IMR-90 (cell line): ENCODE results near the gene ZFAND5. TPM values are rescaled to one million over a fixed set of nuclear protein-coding genes. Genes with fewer than 3 reads are reported as not detected.

Source experiments
- ATAC-seq: fragments of 200-7000 bp; cut with Tn5 transposase; 2 replicates; pipeline ENCODE4 v1.9.1; 2020; ENCODE audit warnings: low read depth, mild to moderate bottlenecking, moderate library complexity
- BruUV-seq: library from RNA; stranded (reverse); fragments of 400-500 nt; replicated peaks from 2 replicates; lab custom pipeline; 2021; lab: Mats Ljungman, UMichigan
- CTCF ChIA-PET: fragments of 300-600 bp; formaldehyde crosslinking; extraction: SDS; loops from one replicate; lab custom pipeline; 2021; ENCODE audit warnings: antibody characterized with exemption; lab: Yijun Ruan, JAX
- POLR2A ChIA-PET: fragments of 300-600 bp; sonication (Branson Sonifier 250); formaldehyde crosslinking; loops from one replicate; lab custom pipeline; 2022; ENCODE audit warnings: antibody characterized with exemption; ENCODE audit not compliant: unreplicated experiment; lab: Charles Lee
- DNase-seq: peaks from one replicate; pipeline ENCODE4 v3.0.0; 2013
- H2AFZ ChIP-seq: replicated peaks from 2 replicates; pipeline ENCODE3; 2013; ENCODE audit warnings: low read length, mild to moderate bottlenecking; ENCODE audit not compliant: poor library complexity
- H2AK5ac ChIP-seq: 2 replicates; pipeline ENCODE4 v1.6.1; 2013; ENCODE audit warnings: low read depth, low read length, inconsistent platforms
- H2AK9ac ChIP-seq: replicated peaks from 2 replicates; pipeline ENCODE3; 2013; ENCODE audit warnings: mild to moderate bottlenecking, low read depth, low read length, moderate library complexity; ENCODE audit not compliant: poor library complexity
- H2BK120ac ChIP-seq: 2 replicates; pipeline ENCODE4 v1.6.1; 2013; ENCODE audit warnings: low read depth, low read length, inconsistent platforms
- H2BK15ac ChIP-seq: 3 replicates; pipeline ENCODE4 v1.6.1; 2013; ENCODE audit warnings: low read depth, low read length, inconsistent platforms
- H2BK20ac ChIP-seq: 2 replicates; pipeline ENCODE4 v1.6.1; 2013; ENCODE audit warnings: low read depth, mild to moderate bottlenecking, inconsistent platforms, low read length, moderate library complexity
- H2BK5ac ChIP-seq: 2 replicates; pipeline ENCODE4 v1.6.1; 2013; ENCODE audit warnings: mild to moderate bottlenecking, low read depth, low read length, inconsistent platforms; ENCODE audit not compliant: poor library complexity, severe bottlenecking
- H3K14ac ChIP-seq: replicated peaks from 2 replicates; pipeline ENCODE4 v1.6.1; 2013; ENCODE audit warnings: low read depth, low read length, inconsistent platforms
- H3K18ac ChIP-seq: 2 replicates; pipeline ENCODE4 v1.6.1; 2013; ENCODE audit warnings: low read depth, low read length, control low read depth
- H3K23ac ChIP-seq: 2 replicates; pipeline ENCODE4 v1.6.1; 2013; ENCODE audit warnings: low read depth, low read length, inconsistent platforms
- H3K27ac ChIP-seq: 2 replicates; pipeline ENCODE4 v1.5.1; 2013; ENCODE audit warnings: mild to moderate bottlenecking, control low read depth, low read length; ENCODE audit not compliant: insufficient read depth
- H3K27me3 ChIP-seq: 2 replicates; pipeline ENCODE4 v1.6.1; 2013; ENCODE audit warnings: low read length; ENCODE audit not compliant: control insufficient read depth, insufficient read depth
- H3K36me3 ChIP-seq: 2 replicates; pipeline ENCODE4 v1.6.1; 2013; ENCODE audit warnings: low read length, mixed read lengths; ENCODE audit not compliant: control insufficient read depth, insufficient read depth
- H3K4ac ChIP-seq: 2 replicates; pipeline ENCODE4 v1.6.1; 2013; ENCODE audit warnings: low read depth, low read length, inconsistent platforms
- H3K4me1 ChIP-seq: 2 replicates; pipeline ENCODE4 v1.6.1; 2013; ENCODE audit warnings: low read length, mixed read lengths; ENCODE audit not compliant: control insufficient read depth, insufficient read depth
- H3K4me2 ChIP-seq: 2 replicates; pipeline ENCODE4 v1.6.1; 2013; ENCODE audit warnings: low read depth, mild to moderate bottlenecking, control low read depth, low read length, moderate library complexity
- H3K4me3 ChIP-seq: 2 replicates; pipeline ENCODE4 v1.5.1; 2013; ENCODE audit warnings: low read depth, mild to moderate bottlenecking, control low read depth, low read length, moderate library complexity; ENCODE audit not compliant: insufficient read depth
- H3K56ac ChIP-seq: 2 replicates; pipeline ENCODE4 v1.6.1; 2013; ENCODE audit warnings: low read length, inconsistent platforms; ENCODE audit not compliant: insufficient read depth; ENCODE audit errors: extremely low read depth
- H3K79me1 ChIP-seq, 2 experiments: 2 replicates each; pipeline ENCODE4 v1.6.1; 2013; ENCODE audit warnings: low read length in 2 of 2, inconsistent platforms in 1 of 2, low read depth in 1 of 2
- H3K9ac ChIP-seq: 2 replicates; pipeline ENCODE4 v1.6.1; 2013; ENCODE audit warnings: low read depth, low read length, control low read depth
- H3K9me1 ChIP-seq: 2 replicates; pipeline ENCODE4 v1.6.1; 2013; ENCODE audit warnings: low read length, inconsistent platforms; ENCODE audit not compliant: insufficient read depth
- H3K9me3 ChIP-seq: 2 replicates; pipeline ENCODE4 v1.6.1; 2013; ENCODE audit warnings: low read length; ENCODE audit not compliant: control insufficient read depth, insufficient read depth
- H4K20me1 ChIP-seq: 2 replicates; pipeline ENCODE4 v1.6.1; 2013; ENCODE audit warnings: low read length, inconsistent platforms; ENCODE audit not compliant: insufficient read depth
- H4K5ac ChIP-seq: 2 replicates; pipeline ENCODE4 v1.6.1; 2013; ENCODE audit warnings: mild to moderate bottlenecking, low read depth, low read length, control low read depth
- H4K8ac ChIP-seq, 2 experiments: 2 replicates each; pipeline ENCODE4 v1.6.1; 2013; ENCODE audit warnings: low read depth in 2 of 2, low read length in 2 of 2, control low read depth in 1 of 2, inconsistent platforms in 1 of 2
- H4K91ac ChIP-seq: 2 replicates; pipeline ENCODE4 v1.6.1; 2013; ENCODE audit warnings: low read depth, low read length, inconsistent platforms; ENCODE audit not compliant: insufficient read depth
- BHLHE40 ChIP-seq: fragments of 150-350 bp; IDR thresholded peaks from 2 replicates; pipeline ENCODE4 v1.6.1; 2016; ENCODE audit warnings: mild to moderate bottlenecking, low read depth, low read length
- CEBPB ChIP-seq: IDR thresholded peaks from 2 replicates; pipeline ENCODE4 v1.6.1; 2012; ENCODE audit warnings: low read depth, low read length, improper control_type of control experiment
- FOS ChIP-seq: fragments of 150-350 bp; IDR thresholded peaks from 2 replicates; pipeline ENCODE4 v1.6.1; 2016; ENCODE audit warnings: low read depth, low read length
- MXI1 ChIP-seq: IDR thresholded peaks from 2 replicates; pipeline ENCODE4 v1.6.1; 2012; ENCODE audit warnings: low read depth, mild to moderate bottlenecking, low read length, moderate library complexity, borderline replicate concordance
- RAD21 ChIP-seq: IDR thresholded peaks from 2 replicates; pipeline ENCODE4 v1.6.1; 2012; ENCODE audit warnings: low read length, improper control_type of control experiment
- RCOR1 ChIP-seq: IDR thresholded peaks from 2 replicates; pipeline ENCODE4 v1.6.1; 2012; ENCODE audit warnings: mild to moderate bottlenecking, low read length, improper control_type of control experiment; ENCODE audit not compliant: insufficient replicate concordance
- RFX5 ChIP-seq: IDR thresholded peaks from 2 replicates; pipeline ENCODE4 v1.8.0; 2012; ENCODE audit warnings: low read depth, mild to moderate bottlenecking, low read length, moderate library complexity
- WGBS, 2 experiments: methylation state at CpG; one replicate each; pipeline versions ENCODE4 v1.1.5 to v1.1.7; 2013; ENCODE audit warnings: missing lambda C conversion rate in 2 of 2; ENCODE audit not compliant: insufficient read length in 1 of 2; ENCODE audit errors: extremely low coverage in 2 of 2; 5-methylcytosine and 5-hydroxymethylcytosine counted together
- dilution Hi-C: fragments of 300-500 bp; cut with HindIII; formaldehyde crosslinking; loops from one replicate; pipeline ENCODE4 v1.14.3; 2018; ENCODE audit warnings: low sequenced_read_pairs; ENCODE audit not compliant: unreplicated experiment
- in situ Hi-C: fragments of 300-500 bp; cut with MboI; formaldehyde crosslinking; loops from 3 replicates; pipeline ENCODE4 v1.14.3; 2019; ENCODE audit warnings: low sequenced_read_pairs, inconsistent platforms, mixed read lengths
- intact Hi-C: fragments of 100-400 bp; cut with micrococcal nuclease; formaldehyde crosslinking; loops from 2 replicates; pipeline ENCODE4 v1.10.0; 2022
- polyA plus RNA-seq, 3 experiments: library from polyadenylated mRNA; depleted of rRNA; stranded (reverse); fragments of >200 nt; gene quantifications; 2 replicates each; pipeline ENCODE4 v1.2.3, GENCODE V29; 2012; ENCODE audit warnings: low replicate concordance in 1 of 3
- total RNA-seq: library from RNA; depleted of rRNA; stranded (reverse); fragments of >200 nt; gene quantifications from 2 replicates; pipeline ENCODE4 v1.2.3, GENCODE V29; 2012

Gene ZFAND5
- total and polyA plus RNA-seq, 2 of the 4 experiments (the other 2 are of a cell fraction): 35.8 to 85.2 TPM

DNA sequence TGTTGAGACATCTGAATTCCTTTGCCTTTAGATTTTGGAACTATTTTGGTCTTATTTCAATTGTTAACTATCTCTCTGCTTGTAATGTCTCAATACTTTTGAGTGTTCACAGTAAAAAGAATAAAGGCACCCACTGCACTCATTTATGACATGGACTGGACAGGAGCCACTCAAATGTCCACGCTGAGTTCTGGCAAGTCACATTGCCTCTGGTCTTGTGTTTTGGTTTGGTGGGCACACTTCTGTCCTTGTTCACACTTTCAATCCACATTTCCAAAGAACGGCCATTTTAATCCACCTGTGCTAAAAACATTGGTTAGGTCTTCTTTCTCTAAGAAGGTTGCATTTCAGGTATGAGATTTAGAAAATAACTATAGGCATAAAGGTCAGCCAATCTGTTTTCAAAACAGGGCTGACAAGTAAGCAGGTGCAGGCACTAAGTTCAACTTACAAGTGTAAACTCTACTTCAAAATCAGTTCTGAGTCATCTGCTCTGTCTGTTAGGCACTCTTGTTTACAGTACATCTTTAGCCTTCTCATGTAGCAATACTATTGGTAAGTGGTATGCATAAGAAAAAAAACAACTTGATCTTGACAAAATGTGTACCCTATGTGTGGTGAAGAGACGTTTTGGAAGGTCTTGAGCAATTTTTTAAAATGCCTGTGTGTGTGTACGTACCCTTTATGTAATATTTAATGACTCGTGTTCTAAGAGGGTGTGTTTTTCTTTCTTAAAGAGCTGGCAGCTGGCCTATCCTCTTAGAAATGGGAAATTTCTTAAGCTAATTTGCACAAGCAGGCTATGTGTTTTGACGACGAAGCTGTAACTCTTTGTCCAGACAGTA is 31.5 kb upstream of the ZFAND5 start:
- TF ChIP-seq CEBPB (peak; percentile 94), BHLHE40 (peak; percentile 65; the same call in 1 of the 2 replicates), FOS (peak; percentile 85; the same call in 1 of the 2 replicates), MXI1 (no peak), RCOR1 (peak; percentile 88), RAD21 (0 out of 2 replicates have a peak, but pooled peaks have one; percentile 7), RFX5 (no peak)
- ChIA-PET CTCF (no interaction called here), POLR2A (no interaction called here)
- Histone ChIP-seq H2BK5ac (peak overlapping the region; percentile 31), H3K27me3 (no peaks in the 10 kb centered on the region), H4K91ac (no peak overlapping the region), H2AK5ac (peak overlapping the region; percentile 79; the same call in 1 of the 2 replicates), H3K14ac (no peak overlapping the region), H2AK9ac (no peak overlapping the region), H4K5ac (no peak overlapping the region), H2AFZ (no peak overlapping the region), H3K56ac (no peak overlapping the region), H3K79me1 (no peaks in the 10 kb centered on the region), H3K36me3 (no peaks in the 10 kb centered on the region), H3K9ac (no peak overlapping the region), H3K9me1 (peaks cover 3% of the 10 kb centered on the region; the same call in 1 of the 2 replicates), H2BK20ac (no peak overlapping the region), H4K8ac (no peak overlapping the region), H3K18ac (peak overlapping the region; percentile 38; the same call in 1 of the 2 replicates), H3K27ac (no peak overlapping the region), H3K23ac (no peak overlapping the region), H4K20me1 (no peaks in the 10 kb centered on the region), H3K4me2 (peak overlapping the region; percentile 74), H3K9me3 (no peaks in the 10 kb centered on the region), H2BK120ac (no peak overlapping the region), H3K4me3 (no peak overlapping the region), H3K4ac (no peak overlapping the region), H2BK15ac (no peak overlapping the region), H3K4me1 (peaks cover 4% of the 10 kb centered on the region)
- dilution Hi-C loops: no loop called here
- intact Hi-C loops: no loop called here
- peak; percentile 91 for DNase-seq
- WGBS, 2 experiments: 0% methylated on average over 1 of the region's 7 CpGs; no CpG with 5 or more reads in 1 of the 2 experiments
- BruUV-seq: no TSS peak
- peak; percentile 96 for ATAC-seq
- in situ Hi-C loops: no loop called here
